SK-N-SH treated with all-trans-retinoic acid at 6 μM for 48 hours (cell line): ENCODE data around the gene NDUFB2.
"Not testable (repeated sequence)": the region's sequence is repeated elsewhere in the genome, so short reads cannot be mapped to it uniquely, and the experiment has no call there.

Experiments used
- ATAC-seq: fragments of 200-7000 bp; cut with Tn5 transposase; 3 replicates; pipeline ENCODE4 v1.9.1; 2020; ENCODE audit warnings: mild to moderate bottlenecking, moderate library complexity
- ARNTL ChIP-seq: fragments of 450-650 bp; formaldehyde crosslinking; IDR thresholded peaks from 2 replicates; pipeline ENCODE4 v1.5.0; 2020; ENCODE audit warnings: low read depth, mild to moderate bottlenecking, moderate library complexity, borderline replicate concordance
- BACH2 ChIP-seq: fragments of 250-450 bp; sonication (Bioruptor Pico); IDR thresholded peaks from 2 replicates; pipeline ENCODE4 v1.9.0; 2021; ENCODE audit warnings: mild to moderate bottlenecking, borderline replicate concordance
- CREB5 ChIP-seq: fragments of 250-450 bp; sonication (Bioruptor Pico); IDR thresholded peaks from 2 replicates; pipeline ENCODE4 v1.5.1; 2020; ENCODE audit warnings: low read depth, mild to moderate bottlenecking, moderate library complexity
- CSDC2 ChIP-seq: fragments of 250-450 bp; sonication (Bioruptor Pico); IDR thresholded peaks from 2 replicates; pipeline ENCODE4 v1.5.0; 2020; ENCODE audit warnings: mild to moderate bottlenecking, moderate library complexity
- CSRNP3 ChIP-seq: fragments of 250-450 bp; sonication (Bioruptor Pico); IDR thresholded peaks from 2 replicates; pipeline ENCODE4 v1.5.1; 2021; ENCODE audit warnings: mild to moderate bottlenecking, moderate library complexity
- ESRRG ChIP-seq: fragments of 250-450 bp; sonication (Bioruptor Pico); IDR thresholded peaks from 2 replicates; pipeline ENCODE4 v1.6.1; 2021; ENCODE audit warnings: mild to moderate bottlenecking
- OSR1 ChIP-seq: fragments of 250-450 bp; sonication (Bioruptor Pico); IDR thresholded peaks from 2 replicates; pipeline ENCODE4 v1.8.0; 2022; ENCODE audit warnings: moderate library complexity, mild to moderate bottlenecking, inconsistent platforms
- PATZ1 ChIP-seq: fragments of 250-450 bp; sonication (Bioruptor Pico); IDR thresholded peaks from 2 replicates; pipeline ENCODE4 v1.8.0; 2020; ENCODE audit warnings: mild to moderate bottlenecking, moderate library complexity, borderline replicate concordance
- POU6F1 ChIP-seq: fragments of 250-450 bp; sonication (Bioruptor Pico); IDR thresholded peaks from 2 replicates; pipeline ENCODE4 v1.8.0; 2021; ENCODE audit warnings: low read depth, mild to moderate bottlenecking, moderate library complexity, borderline replicate concordance
- RARB ChIP-seq: fragments of 250-450 bp; sonication (Bioruptor Pico); IDR thresholded peaks from 2 replicates; pipeline ENCODE4 v1.8.0; 2021; ENCODE audit warnings: mild to moderate bottlenecking, moderate library complexity
- SNAI2 ChIP-seq: fragments of 250-450 bp; sonication (Bioruptor Pico); IDR thresholded peaks from 2 replicates; pipeline ENCODE4 v1.5.0; 2020; ENCODE audit warnings: mild to moderate bottlenecking, moderate library complexity
- TCF4 ChIP-seq: fragments of 250-450 bp; sonication (Bioruptor Pico); IDR thresholded peaks from 2 replicates; pipeline ENCODE4 v1.8.0; 2021; ENCODE audit warnings: mild to moderate bottlenecking, moderate library complexity, borderline replicate concordance
- TOX ChIP-seq: fragments of 250-450 bp; sonication (Bioruptor Pico); IDR thresholded peaks from 2 replicates; pipeline ENCODE4 v1.8.0; 2021; ENCODE audit warnings: mild to moderate bottlenecking, moderate library complexity, borderline replicate concordance
- TSHZ2 ChIP-seq: fragments of 250-450 bp; sonication (Bioruptor Pico); IDR thresholded peaks from 2 replicates; pipeline ENCODE4 v1.5.0; 2020; ENCODE audit warnings: mild to moderate bottlenecking, moderate library complexity
- ZC3H10 ChIP-seq: fragments of 250-450 bp; sonication (Bioruptor Pico); IDR thresholded peaks from 2 replicates; pipeline ENCODE4 v1.5.1; 2021; ENCODE audit warnings: mild to moderate bottlenecking, moderate library complexity
- ZFP3 ChIP-seq: fragments of 250-450 bp; sonication (Bioruptor Pico); IDR thresholded peaks from 2 replicates; pipeline ENCODE4 v1.5.0; 2020; ENCODE audit warnings: mild to moderate bottlenecking, moderate library complexity
- ZFP30 ChIP-seq: fragments of 450-650 bp; formaldehyde crosslinking; IDR thresholded peaks from 2 replicates; pipeline ENCODE4 v1.5.0; 2022; ENCODE audit warnings: mild to moderate bottlenecking, moderate library complexity
- ZNF565 ChIP-seq: fragments of 450-650 bp; formaldehyde crosslinking; conservative IDR thresholded peaks from 2 replicates; pipeline ENCODE4 v1.5.0; 2020; ENCODE audit warnings: low read depth, mild to moderate bottlenecking, moderate library complexity
- ZNF70 ChIP-seq: fragments of 450-650 bp; formaldehyde crosslinking; IDR thresholded peaks from 2 replicates; pipeline ENCODE4 v1.5.0; 2020; ENCODE audit warnings: mild to moderate bottlenecking, moderate library complexity
- ZNF8 ChIP-seq: fragments of 450-650 bp; formaldehyde crosslinking; IDR thresholded peaks from 2 replicates; pipeline ENCODE4 v1.5.0; 2020; ENCODE audit warnings: mild to moderate bottlenecking, moderate library complexity

NDUFB2 gene

GRCh38 chr7:140704205-140704604 lies 7.7 kb downstream of the NDUFB2 start:
- no peak for ATAC-seq
- no peak for TF ChIP-seq ZNF8
- TF ChIP-seq SNAI2: no peak
- no peak for TF ChIP-seq BACH2
- no peak for TF ChIP-seq POU6F1 (CRISPR knock-in tag)
- no peak for TF ChIP-seq CSDC2 (CRISPR knock-in tag)
- no peak for TF ChIP-seq TCF4 (CRISPR knock-in tag)
- TF ChIP-seq ESRRG: no peak
- no peak for TF ChIP-seq ZC3H10 (CRISPR knock-in tag)
- TF ChIP-seq OSR1 (CRISPR knock-in tag): no peak
- TF ChIP-seq TSHZ2 (CRISPR knock-in tag): no peak
- no peak for TF ChIP-seq CREB5 (CRISPR knock-in tag)
- no peak for TF ChIP-seq ZNF565
- no peak for TF ChIP-seq CSRNP3 (CRISPR knock-in tag)
- no peak for TF ChIP-seq ZFP30
- no peak for TF ChIP-seq PATZ1 (CRISPR knock-in tag)
- no peak for TF ChIP-seq ARNTL (CRISPR knock-in tag)
- TF ChIP-seq ZFP3 (CRISPR knock-in tag): no peak
- TF ChIP-seq ZNF70 (CRISPR knock-in tag): no peak

GRCh38 chr7:140707132-140707531 lies 10.6 kb downstream of the NDUFB2 start:
- TF ChIP-seq RARB (CRISPR knock-in tag) (no peak), ZNF565 (no peak), TOX (CRISPR knock-in tag) (no peak), ZC3H10 (CRISPR knock-in tag) (no peak), ESRRG (no peak), PATZ1 (CRISPR knock-in tag) (no peak), SNAI2 (no peak), ARNTL (CRISPR knock-in tag) (no peak), CSDC2 (CRISPR knock-in tag) (no peak), ZFP30 (no peak), ZFP3 (CRISPR knock-in tag) (no peak), TSHZ2 (CRISPR knock-in tag) (no peak)
- no peak for ATAC-seq

GRCh38 chr7:140708764-140709163 lies 12.3 kb downstream of the NDUFB2 start:
- not testable (repeated sequence) for ATAC-seq

GRCh38 chr7:140712392-140712791 lies 15.9 kb downstream of the NDUFB2 start:
- ATAC-seq: not testable (repeated sequence)
